Neural progenitor cell (in vitro differentiated cells): ENCODE measurements around the gene CAST. TPM values are rescaled to one million over a fixed set of nuclear protein-coding genes. Genes with fewer than 3 reads are reported as not detected.
A peak's percentile ranks its signal among the peaks of the same experiment; 100 is the strongest.

ENCODE experiments used
- DNase-seq: peaks from one replicate; pipeline ENCODE4 v3.0.0-alpha.2; 2016; ENCODE audit warnings: low spot score
- H2AFZ ChIP-seq: fragments of 200-600 bp; sonication (generic); replicated peaks from 2 replicates; pipeline ENCODE4 v1.6.1; 2016; ENCODE audit warnings: antibody characterized with exemption
- H3F3A ChIP-seq: fragments of 200-600 bp; sonication (generic); 2 replicates; pipeline ENCODE4 v1.6.1; 2016; ENCODE audit warnings: antibody characterized with exemption, low read depth
- H3K27ac ChIP-seq: fragments of 200-600 bp; sonication (generic); 2 replicates; pipeline ENCODE4 v1.5.1; 2016; ENCODE audit warnings: mild to moderate bottlenecking
- H3K27me3 ChIP-seq: fragments of 200-600 bp; sonication (generic); 2 replicates; pipeline ENCODE4 v1.6.1; 2016; ENCODE audit warnings: mild to moderate bottlenecking, moderate library complexity
- H3K36me3 ChIP-seq: fragments of 200-600 bp; sonication (generic); 2 replicates; pipeline ENCODE4 v1.5.1; 2016
- H3K4me1 ChIP-seq: fragments of 200-600 bp; sonication (generic); 2 replicates; pipeline ENCODE4 v1.6.1; 2016; ENCODE audit warnings: mixed run types
- H3K4me2 ChIP-seq: fragments of 200-600 bp; sonication (generic); 2 replicates; pipeline ENCODE4 v1.6.1; 2016
- H3K4me3 ChIP-seq: fragments of 200-600 bp; sonication (generic); 2 replicates; pipeline ENCODE4 v1.5.1; 2016
- H3K79me2 ChIP-seq: fragments of 200-600 bp; sonication (generic); 2 replicates; pipeline ENCODE4 v1.6.1; 2016; ENCODE audit warnings: low read depth
- H3K9ac ChIP-seq: fragments of 200-600 bp; sonication (generic); 2 replicates; pipeline ENCODE4 v1.6.1; 2016
- H3K9me3 ChIP-seq: fragments of 200-600 bp; sonication (generic); 2 replicates; pipeline ENCODE4 v1.5.1; 2016; ENCODE audit warnings: low read depth
- H4K20me1 ChIP-seq: fragments of 200-600 bp; sonication (generic); 2 replicates; pipeline ENCODE4 v1.6.1; 2016; ENCODE audit warnings: low read depth
- H3K27ac Mint-ChIP-seq: 3 replicates; pipeline ENCODE4 v1.8.0; 2021; ENCODE audit warnings: mixed read lengths
- H3K27me3 Mint-ChIP-seq: 2 replicates; pipeline ENCODE4 v1.8.0; 2022; ENCODE audit warnings: low read depth, mild to moderate bottlenecking, inconsistent platforms, moderate library complexity, mixed read lengths; ENCODE audit not compliant: insufficient read depth
- H3K36me3 Mint-ChIP-seq: 3 replicates; pipeline ENCODE4 v1.8.0; 2021; ENCODE audit warnings: mixed read lengths
- H3K4me1 Mint-ChIP-seq: 3 replicates; pipeline ENCODE4 v1.8.0; 2021; ENCODE audit warnings: mixed read lengths
- H3K4me3 Mint-ChIP-seq: 3 replicates; pipeline ENCODE4 v1.8.0; 2021; ENCODE audit warnings: mild to moderate bottlenecking, moderate library complexity, mixed read lengths
- H3K9me3 Mint-ChIP-seq: 3 replicates; pipeline ENCODE4 v1.8.0; 2020; ENCODE audit warnings: mixed read lengths
- EZH2 ChIP-seq: fragments of 200-600 bp; sonication (generic); IDR thresholded peaks from 2 replicates; pipeline ENCODE4 v1.6.1; 2017; ENCODE audit warnings: antibody characterized with exemption, mild to moderate bottlenecking, moderate library complexity
- EZH2phosphoT487 ChIP-seq: fragments of 200-600 bp; sonication (generic); IDR thresholded peaks from 2 replicates; pipeline ENCODE4 v1.6.1; 2017; ENCODE audit warnings: antibody characterized with exemption
- total RNA-seq: library from RNA; depleted of rRNA; stranded (reverse); fragments of >200 nt; gene quantifications from 2 replicates; pipeline ENCODE4 v1.2.3, GENCODE V29; 2015; ENCODE audit warnings: low replicate concordance
- TF ChIP-seq, protein P1 (sequence below): fragments of 200-600 bp; sonication (generic); IDR thresholded peaks from 2 replicates; pipeline ENCODE4 v1.5.1; 2017; ENCODE audit warnings: antibody characterized with exemption, mild to moderate bottlenecking

CAST gene
- total RNA-seq, 1 donor from 2014 or later = 64.6 TPM

DNA sequence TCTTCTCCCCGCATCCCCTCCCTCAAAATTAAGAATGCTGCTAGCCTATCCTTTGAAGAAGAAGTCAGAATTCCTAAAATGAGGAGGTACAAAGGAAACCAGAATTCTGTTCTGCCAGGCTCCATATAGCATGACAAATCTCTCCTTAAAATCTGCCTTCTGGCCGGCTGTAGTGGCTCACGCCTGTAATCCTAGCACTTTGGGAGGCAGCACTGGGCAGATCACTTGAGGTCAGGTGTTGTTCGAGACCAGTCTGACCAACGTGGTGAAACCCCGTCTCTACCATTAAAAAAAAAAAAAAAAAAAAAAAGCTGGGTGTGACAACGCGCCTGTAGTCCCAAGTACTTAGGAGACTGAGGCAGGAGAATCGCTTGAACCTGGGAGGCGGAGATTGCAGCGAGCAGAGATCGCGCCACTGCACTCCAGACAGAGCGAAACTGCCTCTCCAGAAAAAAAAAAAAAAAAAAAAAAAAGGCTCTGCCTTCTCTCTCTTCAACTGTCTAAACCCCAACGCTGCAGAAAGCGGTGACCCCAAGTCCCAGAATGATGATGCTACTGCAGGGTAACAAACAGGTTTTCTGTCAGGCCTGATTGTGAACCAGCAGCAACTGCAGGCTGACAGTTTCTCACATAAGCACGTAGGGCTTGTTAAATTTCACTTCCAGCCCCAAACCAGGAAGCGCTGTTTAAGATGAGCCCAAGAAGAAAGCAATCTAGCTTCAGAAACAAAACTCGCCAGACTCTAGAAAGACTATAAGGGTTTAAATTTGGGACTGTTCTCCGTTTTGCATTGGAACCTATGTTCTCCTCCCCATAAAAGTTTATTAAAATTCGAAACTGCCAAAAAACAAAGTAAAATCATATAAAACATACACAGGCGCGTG lies 963 bp upstream of the CAST start:
- H3K9ac ChIP-seq = no peak overlapping the region
- TF ChIP-seq EZH2 (peak; percentile 36), EZH2phosphoT487 (no peak)
- TF ChIP-seq, protein P1, sequence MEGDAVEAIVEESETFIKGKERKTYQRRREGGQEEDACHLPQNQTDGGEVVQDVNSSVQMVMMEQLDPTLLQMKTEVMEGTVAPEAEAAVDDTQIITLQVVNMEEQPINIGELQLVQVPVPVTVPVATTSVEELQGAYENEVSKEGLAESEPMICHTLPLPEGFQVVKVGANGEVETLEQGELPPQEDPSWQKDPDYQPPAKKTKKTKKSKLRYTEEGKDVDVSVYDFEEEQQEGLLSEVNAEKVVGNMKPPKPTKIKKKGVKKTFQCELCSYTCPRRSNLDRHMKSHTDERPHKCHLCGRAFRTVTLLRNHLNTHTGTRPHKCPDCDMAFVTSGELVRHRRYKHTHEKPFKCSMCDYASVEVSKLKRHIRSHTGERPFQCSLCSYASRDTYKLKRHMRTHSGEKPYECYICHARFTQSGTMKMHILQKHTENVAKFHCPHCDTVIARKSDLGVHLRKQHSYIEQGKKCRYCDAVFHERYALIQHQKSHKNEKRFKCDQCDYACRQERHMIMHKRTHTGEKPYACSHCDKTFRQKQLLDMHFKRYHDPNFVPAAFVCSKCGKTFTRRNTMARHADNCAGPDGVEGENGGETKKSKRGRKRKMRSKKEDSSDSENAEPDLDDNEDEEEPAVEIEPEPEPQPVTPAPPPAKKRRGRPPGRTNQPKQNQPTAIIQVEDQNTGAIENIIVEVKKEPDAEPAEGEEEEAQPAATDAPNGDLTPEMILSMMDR = no peak
- no peak overlapping the region for H3K27ac ChIP-seq

DNA sequence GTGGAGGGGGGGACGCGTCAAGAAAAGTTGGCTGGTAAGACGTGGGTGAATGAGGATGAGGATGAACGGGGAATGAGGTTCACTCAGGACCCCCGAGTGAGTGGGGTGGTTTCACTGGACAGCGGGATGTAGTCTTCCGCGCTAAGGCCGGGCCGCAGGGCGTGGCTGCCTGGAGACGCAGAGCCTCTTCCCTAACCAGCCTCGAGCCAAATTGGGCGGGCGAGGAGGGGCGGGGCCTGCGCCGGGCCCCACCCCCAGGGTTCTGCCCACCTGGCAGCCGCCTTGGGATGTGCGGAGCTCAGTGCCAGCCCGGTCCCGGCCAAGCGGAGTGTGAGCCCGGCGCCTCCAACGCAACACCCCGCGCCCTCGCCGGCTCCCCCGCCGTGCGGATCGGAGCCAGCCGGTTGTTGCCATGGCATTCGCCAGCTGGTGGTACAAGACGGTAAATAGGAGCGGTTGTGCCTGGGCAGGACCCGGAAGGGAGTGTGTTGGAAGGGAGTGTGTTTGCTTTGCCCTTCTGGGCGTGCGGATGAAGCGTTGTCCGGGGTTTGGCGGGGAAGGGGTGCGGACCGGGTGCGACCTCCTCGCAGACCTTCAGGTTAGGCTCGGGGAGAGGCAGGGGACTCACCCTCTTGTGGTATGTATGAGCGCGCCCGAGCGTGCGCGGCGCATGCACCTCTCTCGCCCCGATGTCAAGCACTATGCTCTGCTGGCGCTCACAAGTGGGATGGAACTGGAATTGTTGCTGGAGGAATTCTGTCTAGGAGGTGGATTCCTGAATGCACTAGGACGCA lies 746 bp downstream of the CAST start:
- Histone ChIP-seq H2AFZ (peak overlapping the region; percentile 92), H3K79me2 (peaks cover 17% of the 10 kb centered on the region)

More for the DNA sequence above, 963 bp upstream of the CAST start:
- DNase-seq = peak; percentile 39
- H3K27me3 ChIP-seq = peaks cover 39% of the 10 kb centered on the region
- peaks cover 20% of the 10 kb centered on the region for H4K20me1 ChIP-seq
- Mint-ChIP-seq H3K9me3 (no peaks in the 10 kb centered on the region), H3K27me3 (peaks cover 8% of the 10 kb centered on the region), H3K4me1 (peaks cover 12% of the 10 kb centered on the region), H3K4me3 (peak overlapping the region; percentile 91), H3K27ac (peak overlapping the region; percentile 54), H3K36me3 (no peaks in the 10 kb centered on the region)
- peak overlapping the region; percentile 84 for H3K4me2 ChIP-seq
- peak overlapping the region; percentile 92 for H2AFZ ChIP-seq
- H3K4me3 ChIP-seq = peak overlapping the region; percentile 87
- no peaks in the 10 kb centered on the region for H3K36me3 ChIP-seq
- H3K79me2 ChIP-seq = peaks cover 17% of the 10 kb centered on the region
- peaks cover 24% of the 10 kb centered on the region for H3F3A ChIP-seq
- H3K4me1 ChIP-seq = peaks cover 8% of the 10 kb centered on the region
- H3K9me3 ChIP-seq = no peaks in the 10 kb centered on the region

DNA sequence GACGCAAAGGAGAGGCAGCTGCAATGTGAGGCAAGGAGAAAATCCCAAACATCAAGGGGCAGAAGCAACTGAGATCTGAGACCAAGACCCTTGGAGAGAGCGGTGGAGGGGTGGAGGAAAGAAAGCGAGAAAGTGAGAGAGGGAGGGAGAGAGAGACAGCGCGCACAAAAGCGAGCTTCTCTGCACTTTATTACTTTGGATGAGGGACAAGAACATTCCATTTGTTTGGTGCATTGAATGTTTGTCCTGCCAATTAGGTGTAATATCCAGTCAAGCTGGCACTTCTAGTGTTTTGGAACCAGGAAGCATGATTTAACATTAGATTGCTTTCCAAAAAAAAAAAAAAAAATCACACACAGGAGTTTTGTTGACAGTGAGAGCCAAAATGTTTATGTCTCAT lies 1.4 kb downstream of the CAST start:
- H3K36me3 Mint-ChIP-seq = no peaks in the 10 kb centered on the region
- Histone ChIP-seq H3F3A (peaks cover 24% of the 10 kb centered on the region), H4K20me1 (peaks cover 26% of the 10 kb centered on the region), H3K9me3 (no peaks in the 10 kb centered on the region), H3K27ac (no peak overlapping the region), H3K4me1 (peaks cover 8% of the 10 kb centered on the region), H3K9ac (no peak overlapping the region), H3K36me3 (no peaks in the 10 kb centered on the region), H3K4me2 (peak overlapping the region; percentile 84), H3K4me3 (peak overlapping the region; percentile 87), H3K27me3 (peaks cover 39% of the 10 kb centered on the region), H3K79me2 (peaks cover 17% of the 10 kb centered on the region), H2AFZ (peak overlapping the region; percentile 68)
- peaks cover 10% of the 10 kb centered on the region for H3K27me3 Mint-ChIP-seq
- DNase-seq = no peak
- peak overlapping the region; percentile 97 for H3K4me3 Mint-ChIP-seq
- peak; percentile 6 for TF ChIP-seq EZH2phosphoT487
- TF ChIP-seq, protein P1 = no peak
- H3K27ac Mint-ChIP-seq = no peak overlapping the region
- H3K4me1 Mint-ChIP-seq = peaks cover 25% of the 10 kb centered on the region
- H3K9me3 Mint-ChIP-seq = no peaks in the 10 kb centered on the region

More for the DNA sequence above, 746 bp downstream of the CAST start:
- Mint-ChIP-seq H3K27me3 (peaks cover 8% of the 10 kb centered on the region), H3K4me3 (peak overlapping the region; percentile 97), H3K27ac (no peak overlapping the region), H3K36me3 (no peaks in the 10 kb centered on the region), H3K4me1 (peaks cover 25% of the 10 kb centered on the region), H3K9me3 (no peaks in the 10 kb centered on the region)
- Histone ChIP-seq H3K9ac (no peak overlapping the region), H3K27ac (no peak overlapping the region), H3K4me1 (peaks cover 8% of the 10 kb centered on the region), H3F3A (peaks cover 24% of the 10 kb centered on the region), H3K4me2 (peak overlapping the region; percentile 84), H3K4me3 (peak overlapping the region; percentile 87), H4K20me1 (peaks cover 26% of the 10 kb centered on the region), H3K27me3 (peaks cover 39% of the 10 kb centered on the region), H3K36me3 (no peaks in the 10 kb centered on the region), H3K9me3 (no peaks in the 10 kb centered on the region)
- TF ChIP-seq EZH2phosphoT487 (peak; percentile 36), EZH2 (peak; percentile 42)
- TF ChIP-seq, protein P1 = no peak
- DNase-seq = peak; percentile 89
